ENCODE results near the gene CFAP161.
A peak's percentile ranks its signal among the peaks of the same experiment; 100 is the strongest.
"Not testable (repeated sequence)": the region's sequence is repeated elsewhere in the genome, so short reads cannot be mapped to it uniquely, and the experiment has no call there.

The CFAP161 gene

DNA sequence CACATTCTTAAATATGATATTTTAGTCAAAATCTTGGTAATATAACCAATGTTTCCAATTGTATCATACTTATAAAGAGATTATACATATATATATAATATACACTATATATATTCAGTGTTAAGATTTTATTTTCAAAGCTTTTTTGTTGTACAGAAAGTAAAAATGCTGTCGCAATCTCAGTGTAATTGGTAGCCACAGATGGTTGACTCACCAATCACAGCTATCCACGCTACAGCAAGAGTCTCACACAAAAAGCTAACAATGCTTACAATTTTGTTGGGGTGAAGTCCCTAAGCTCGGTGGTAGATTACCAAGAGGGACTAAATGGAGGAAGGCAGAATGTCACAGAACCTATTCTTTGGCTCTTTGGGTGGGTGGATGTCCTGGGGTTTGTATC is 16.9 kb upstream of the CFAP161 start:
- Histone ChIP-seq H4K8ac (ENCODE audit: low read depth, low read length) (no peak overlapping the region), H3K18ac (ENCODE audit: low read length) (no peak overlapping the region), H3K9ac (ENCODE audit: low read length) (no peak overlapping the region), H3K27me3 (ENCODE audit: insufficient read depth, low read length, poor library complexity) (no peaks in the 10 kb centered on the region), H2BK5ac (ENCODE audit: low read length) (no peak overlapping the region), H2BK120ac (ENCODE audit: low read depth, low read length) (no peak overlapping the region), H3K23ac (ENCODE audit: low read length) (no peak overlapping the region), H3K4me2 (ENCODE audit: low read length) (no peak overlapping the region), H3K36me3 (ENCODE audit: control insufficient read depth, insufficient read depth, low read length) (no peaks in the 10 kb centered on the region), H3K79me1 (ENCODE audit: low read length) (no peaks in the 10 kb centered on the region), H3K79me2 (ENCODE audit: control insufficient read depth, insufficient read depth, low read length) (no peaks in the 10 kb centered on the region), H4K5ac (ENCODE audit: low read length) (no peak overlapping the region), H3K27ac (ENCODE audit: low read depth, low read length) (no peak overlapping the region), H3K4me3 (ENCODE audit: low read length) (no peak overlapping the region), H3K4ac (ENCODE audit: low read depth, low read length) (no peak overlapping the region), H3K56ac (ENCODE audit: low read length) (no peak overlapping the region), H2AK5ac (ENCODE audit: low read length) (no peak overlapping the region), H2BK15ac (replicated peaks; ENCODE audit: low read depth) (no peak overlapping the region), H3K4me1 (ENCODE audit: control insufficient read depth, low read depth, low read length) (no peaks in the 10 kb centered on the region)
- no peak for DNase-seq
- no CpG with 5 or more reads among the region's 3 CpGs for WGBS (ENCODE audit: extremely low coverage, insufficient coverage, low lambda C conversion rate)

GRCh38 chr15:81117581-81117980 is 16.5 kb upstream of the CFAP161 start:
- DNase-seq: no peak
- H2BK5ac ChIP-seq (ENCODE audit: low read length): no peak overlapping the region
- H3K36me3 ChIP-seq (ENCODE audit: control insufficient read depth, insufficient read depth, low read length): no peaks in the 10 kb centered on the region
- no peaks in the 10 kb centered on the region for H3K79me1 ChIP-seq (ENCODE audit: low read length)
- no peak overlapping the region for H3K4ac ChIP-seq (ENCODE audit: low read depth, low read length)
- H4K5ac ChIP-seq (ENCODE audit: low read length): no peak overlapping the region
- no peak overlapping the region for H3K18ac ChIP-seq (ENCODE audit: low read length)
- H2BK120ac ChIP-seq (ENCODE audit: low read depth, low read length): no peak overlapping the region
- 100% methylated on average over 3 of the region's 3 CpGs for WGBS (ENCODE audit: extremely low coverage, insufficient coverage, low lambda C conversion rate)
- H3K4me2 ChIP-seq (ENCODE audit: low read length): no peak overlapping the region
- no peak overlapping the region for H2BK15ac ChIP-seq (replicated peaks; ENCODE audit: low read depth)
- H4K8ac ChIP-seq (ENCODE audit: low read depth, low read length): peak overlapping the region; percentile 81
- H3K4me1 ChIP-seq (ENCODE audit: control insufficient read depth, low read depth, low read length): no peaks in the 10 kb centered on the region
- no peaks in the 10 kb centered on the region for H3K27me3 ChIP-seq (ENCODE audit: insufficient read depth, low read length, poor library complexity)
- no peak overlapping the region for H3K4me3 ChIP-seq (ENCODE audit: low read length)
- H3K27ac ChIP-seq (ENCODE audit: low read depth, low read length): no peak overlapping the region
- no peak overlapping the region for H3K9ac ChIP-seq (ENCODE audit: low read length)
- no peak overlapping the region for H3K56ac ChIP-seq (ENCODE audit: low read length)
- H2AK5ac ChIP-seq (ENCODE audit: low read length): no peak overlapping the region
- no peak overlapping the region for H3K23ac ChIP-seq (ENCODE audit: low read length)
- no peaks in the 10 kb centered on the region for H3K79me2 ChIP-seq (ENCODE audit: control insufficient read depth, insufficient read depth, low read length)

- Histone ChIP-seq H2BK5ac (ENCODE audit: low read length) (no peak overlapping the region), H2BK15ac (replicated peaks; ENCODE audit: low read depth) (no peak overlapping the region), H3K18ac (ENCODE audit: low read length) (no peak overlapping the region), H3K9ac (ENCODE audit: low read length) (no peak overlapping the region), H3K56ac (ENCODE audit: low read length) (no peak overlapping the region), H4K8ac (ENCODE audit: low read depth, low read length) (no peak overlapping the region), H4K5ac (ENCODE audit: low read length) (no peak overlapping the region), H3K36me3 (ENCODE audit: control insufficient read depth, insufficient read depth, low read length) (no peaks in the 10 kb centered on the region), H3K4ac (ENCODE audit: low read depth, low read length) (no peak overlapping the region), H3K4me2 (ENCODE audit: low read length) (no peak overlapping the region), H3K4me3 (ENCODE audit: low read length) (no peak overlapping the region), H2BK120ac (ENCODE audit: low read depth, low read length) (no peak overlapping the region), H3K4me1 (ENCODE audit: control insufficient read depth, low read depth, low read length) (no peaks in the 10 kb centered on the region), H3K27ac (ENCODE audit: low read depth, low read length) (no peak overlapping the region), H2AK5ac (ENCODE audit: low read length) (no peak overlapping the region), H3K27me3 (ENCODE audit: insufficient read depth, low read length, poor library complexity) (no peaks in the 10 kb centered on the region), H3K79me1 (ENCODE audit: low read length) (no peaks in the 10 kb centered on the region), H3K23ac (ENCODE audit: low read length) (no peak overlapping the region), H3K79me2 (ENCODE audit: control insufficient read depth, insufficient read depth, low read length) (no peaks in the 10 kb centered on the region)
- no CpG with 5 or more reads among the region's 42 CpGs for WGBS (ENCODE audit: extremely low coverage, insufficient coverage, low lambda C conversion rate)
- no peak for DNase-seq
Observed at GRCh38 chr15:81118361-81118760, 15.7 kb upstream of the CFAP161 start.

DNA sequence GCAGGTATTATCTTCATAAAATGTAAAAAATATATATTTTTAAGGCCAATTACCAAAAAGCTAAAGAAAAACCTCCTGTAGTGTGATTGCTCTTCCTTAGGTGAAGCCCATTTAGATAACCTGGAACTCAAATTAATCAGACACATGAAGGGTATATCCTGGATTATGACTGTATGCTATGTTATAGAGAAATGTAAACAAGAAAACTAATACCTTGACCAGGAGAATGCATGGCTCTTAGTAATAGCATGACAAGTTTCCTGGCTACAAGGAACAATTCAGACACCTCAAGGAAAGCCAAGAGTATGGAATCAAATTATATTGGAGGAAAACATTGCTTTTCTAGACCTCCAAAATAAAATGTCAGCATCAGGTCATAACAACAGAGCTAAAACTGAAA is 14.0 kb upstream of the CFAP161 start:
- Histone ChIP-seq H3K23ac (ENCODE audit: low read length) (no peak overlapping the region), H3K4me1 (ENCODE audit: control insufficient read depth, low read depth, low read length) (no peaks in the 10 kb centered on the region), H4K5ac (ENCODE audit: low read length) (no peak overlapping the region), H3K79me1 (ENCODE audit: low read length) (no peaks in the 10 kb centered on the region), H3K9ac (ENCODE audit: low read length) (no peak overlapping the region), H2BK5ac (ENCODE audit: low read length) (no peak overlapping the region), H2AK5ac (ENCODE audit: low read length) (no peak overlapping the region), H3K27me3 (ENCODE audit: insufficient read depth, low read length, poor library complexity) (no peaks in the 10 kb centered on the region), H3K4ac (ENCODE audit: low read depth, low read length) (no peak overlapping the region), H2BK120ac (ENCODE audit: low read depth, low read length) (no peak overlapping the region), H3K4me2 (ENCODE audit: low read length) (no peak overlapping the region), H3K56ac (ENCODE audit: low read length) (no peak overlapping the region), H2BK15ac (replicated peaks; ENCODE audit: low read depth) (no peak overlapping the region), H3K27ac (ENCODE audit: low read depth, low read length) (no peak overlapping the region), H3K4me3 (ENCODE audit: low read length) (no peak overlapping the region), H3K79me2 (ENCODE audit: control insufficient read depth, insufficient read depth, low read length) (no peaks in the 10 kb centered on the region), H3K36me3 (ENCODE audit: control insufficient read depth, insufficient read depth, low read length) (no peaks in the 10 kb centered on the region), H3K18ac (ENCODE audit: low read length) (no peak overlapping the region), H4K8ac (ENCODE audit: low read depth, low read length) (no peak overlapping the region)
- no peak for DNase-seq

- H3K23ac ChIP-seq (ENCODE audit: low read length): no peak overlapping the region
- no peak overlapping the region for H4K8ac ChIP-seq (ENCODE audit: low read depth, low read length)
- no peak overlapping the region for H3K4me2 ChIP-seq (ENCODE audit: low read length)
- no peak for DNase-seq
- H3K56ac ChIP-seq (ENCODE audit: low read length): no peak overlapping the region
- H4K5ac ChIP-seq (ENCODE audit: low read length): no peak overlapping the region
- no peaks in the 10 kb centered on the region for H3K36me3 ChIP-seq (ENCODE audit: control insufficient read depth, insufficient read depth, low read length)
- no peaks in the 10 kb centered on the region for H3K4me1 ChIP-seq (ENCODE audit: control insufficient read depth, low read depth, low read length)
- no peak overlapping the region for H2AK5ac ChIP-seq (ENCODE audit: low read length)
- H3K27ac ChIP-seq (ENCODE audit: low read depth, low read length): no peak overlapping the region
- H2BK15ac ChIP-seq (replicated peaks; ENCODE audit: low read depth): no peak overlapping the region
- H3K18ac ChIP-seq (ENCODE audit: low read length): no peak overlapping the region
- H3K9ac ChIP-seq (ENCODE audit: low read length): no peak overlapping the region
- WGBS (ENCODE audit: extremely low coverage, insufficient coverage, low lambda C conversion rate): no CpG with 5 or more reads among the region's 3 CpGs
- no peaks in the 10 kb centered on the region for H3K27me3 ChIP-seq (ENCODE audit: insufficient read depth, low read length, poor library complexity)
- H2BK5ac ChIP-seq (ENCODE audit: low read length): no peak overlapping the region
- no peaks in the 10 kb centered on the region for H3K79me2 ChIP-seq (ENCODE audit: control insufficient read depth, insufficient read depth, low read length)
- H3K4me3 ChIP-seq (ENCODE audit: low read length): no peak overlapping the region
- no peak overlapping the region for H3K4ac ChIP-seq (ENCODE audit: low read depth, low read length)
- no peak overlapping the region for H2BK120ac ChIP-seq (ENCODE audit: low read depth, low read length)
- no peaks in the 10 kb centered on the region for H3K79me1 ChIP-seq (ENCODE audit: low read length)
Observed at GRCh38 chr15:81126892-81127291, 7.2 kb upstream of the CFAP161 start.

DNA sequence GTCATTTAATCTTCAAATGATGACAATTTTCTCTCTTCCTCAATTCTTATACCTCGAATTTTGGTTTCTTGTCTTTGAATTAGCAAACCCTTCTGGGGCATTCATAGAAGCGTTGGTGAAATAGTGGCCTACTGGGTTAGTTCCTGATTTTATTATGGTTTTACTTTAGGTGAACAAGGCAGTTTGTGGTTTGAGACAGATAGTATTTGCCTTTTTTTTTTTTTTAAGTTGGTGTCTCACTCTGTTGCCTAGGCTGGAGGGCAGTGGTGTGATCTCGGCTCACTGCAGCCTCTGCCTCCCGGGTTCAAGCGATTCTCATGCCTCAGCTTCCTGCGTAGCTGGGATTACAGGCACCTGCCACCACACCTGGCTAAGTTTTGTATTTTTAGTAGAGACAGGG is 7.4 kb downstream of the CFAP161 start:
- not testable (repeated sequence) for H2AK5ac ChIP-seq (ENCODE audit: low read length); H2BK5ac ChIP-seq (ENCODE audit: low read length); H2BK120ac ChIP-seq (ENCODE audit: low read depth, low read length); H4K8ac ChIP-seq (ENCODE audit: low read depth, low read length); H3K4me2 ChIP-seq (ENCODE audit: low read length); DNase-seq; H3K4ac ChIP-seq (ENCODE audit: low read depth, low read length); H3K4me1 ChIP-seq (ENCODE audit: control insufficient read depth, low read depth, low read length); H3K9ac ChIP-seq (ENCODE audit: low read length); H3K79me2 ChIP-seq (ENCODE audit: control insufficient read depth, insufficient read depth, low read length); H3K79me1 ChIP-seq (ENCODE audit: low read length); H3K4me3 ChIP-seq (ENCODE audit: low read length); H3K18ac ChIP-seq (ENCODE audit: low read length); H2BK15ac ChIP-seq (replicated peaks; ENCODE audit: low read depth); H3K56ac ChIP-seq (ENCODE audit: low read length); H4K5ac ChIP-seq (ENCODE audit: low read length); H3K27me3 ChIP-seq (ENCODE audit: insufficient read depth, low read length, poor library complexity); H3K36me3 ChIP-seq (ENCODE audit: control insufficient read depth, insufficient read depth, low read length); H3K23ac ChIP-seq (ENCODE audit: low read length); H3K27ac ChIP-seq (ENCODE audit: low read depth, low read length)
- no CpG with 5 or more reads among the region's 6 CpGs for WGBS (ENCODE audit: extremely low coverage, insufficient coverage, low lambda C conversion rate)
